DND-41 (cell line): ENCODE measurements around the gene EXOSC7.

Source experiments
- CTCF ChIP-seq: IDR thresholded peaks from 2 replicates; pipeline ENCODE4 v1.5.1; 2012; ENCODE audit warnings: borderline replicate concordance, low read length, moderate library complexity, mild to moderate bottlenecking; ENCODE audit not compliant: poor library complexity, severe bottlenecking; ENCODE audit errors: extremely low read depth
- EZH2 ChIP-seq: IDR thresholded peaks from 3 replicates; pipeline ENCODE4 v1.6.1; 2012; ENCODE audit warnings: borderline replicate concordance, low read depth, mild to moderate bottlenecking, moderate library complexity, low read length, inconsistent platforms; ENCODE audit not compliant: severe bottlenecking

- TF ChIP-seq EZH2 (no peak), CTCF (no peak)
Measured at GRCh38 chr3:44942202-44942921, 33.7 kb upstream of the EXOSC7 start.
